GM23338 (cell line): ENCODE measurements around the gene GCN1. TPM values are rescaled to one million over a fixed set of nuclear protein-coding genes. Genes with fewer than 3 reads are reported as not detected.

ENCODE experiments used
- ATAC-seq: fragments of 200-7000 bp; cut with Tn5 transposase; 3 replicates; pipeline ENCODE4 v1.9.1; 2020
- DNase-seq: peaks from one replicate; pipeline ENCODE4 v3.0.0-alpha.2; 2015; ENCODE audit warnings: low spot score
- H2AFZ ChIP-seq: fragments of 200-600 bp; sonication (generic); 2 replicates; pipeline ENCODE4 v1.8.0; 2016; ENCODE audit warnings: antibody characterized with exemption, mild to moderate bottlenecking, moderate library complexity
- H3F3A ChIP-seq: fragments of 200-600 bp; sonication (generic); replicated peaks from 2 replicates; pipeline ENCODE4 v1.8.0; 2017; ENCODE audit warnings: antibody characterized with exemption, mixed run types, low read depth
- H3K27ac ChIP-seq: fragments of 200-600 bp; sonication (generic); 2 replicates; pipeline ENCODE4 v1.6.1; 2016; ENCODE audit warnings: low read depth
- H3K27me3 ChIP-seq: fragments of 200-600 bp; sonication (generic); 2 replicates; pipeline ENCODE4 v1.8.0; 2016; ENCODE audit warnings: mild to moderate bottlenecking, mixed run types, moderate library complexity; ENCODE audit not compliant: insufficient read depth
- H3K36me3 ChIP-seq: fragments of 200-600 bp; sonication (generic); 2 replicates; pipeline ENCODE4 v1.8.0; 2016; ENCODE audit warnings: mild to moderate bottlenecking; ENCODE audit not compliant: insufficient read depth
- H3K4me1 ChIP-seq: fragments of 200-600 bp; sonication (generic); 2 replicates; pipeline ENCODE4 v1.8.0; 2016; ENCODE audit warnings: mild to moderate bottlenecking, moderate library complexity; ENCODE audit not compliant: insufficient read depth
- H3K4me2 ChIP-seq: fragments of 200-600 bp; sonication (generic); 2 replicates; pipeline ENCODE4 v1.7.1; 2017; ENCODE audit warnings: mixed run types
- H3K4me3 ChIP-seq: fragments of 200-600 bp; sonication (generic); 2 replicates; pipeline ENCODE4 v1.6.1; 2016; ENCODE audit warnings: mixed run types
- H3K79me2 ChIP-seq: fragments of 200-600 bp; sonication (generic); replicated peaks from 2 replicates; pipeline ENCODE4 v1.8.0; 2017; ENCODE audit warnings: mild to moderate bottlenecking; ENCODE audit not compliant: insufficient read depth
- H3K9me2 ChIP-seq: fragments of 200-600 bp; sonication (generic); 2 replicates; pipeline ENCODE4 v1.8.0; 2017; ENCODE audit not compliant: insufficient read depth
- H4K20me1 ChIP-seq: fragments of 200-600 bp; sonication (generic); replicated peaks from 2 replicates; pipeline ENCODE4 v1.8.0; 2017; ENCODE audit warnings: mild to moderate bottlenecking; ENCODE audit not compliant: insufficient read depth
- H3K27ac Mint-ChIP-seq: 2 replicates; pipeline ENCODE4 v1.8.0; 2020; ENCODE audit warnings: inconsistent platforms, mild to moderate bottlenecking, moderate library complexity, mixed read lengths
- H3K27me3 Mint-ChIP-seq: 3 replicates; pipeline ENCODE4 v1.8.0; 2022; ENCODE audit warnings: low read depth, mild to moderate bottlenecking, moderate library complexity, mixed read lengths, inconsistent platforms; ENCODE audit not compliant: insufficient read depth, poor library complexity
- H3K36me3 Mint-ChIP-seq: 3 replicates; pipeline ENCODE4 v1.8.0; 2021; ENCODE audit warnings: low read depth, mild to moderate bottlenecking, inconsistent platforms, moderate library complexity, mixed read lengths
- H3K4me1 Mint-ChIP-seq: 3 replicates; pipeline ENCODE4 v1.8.0; 2020; ENCODE audit warnings: mild to moderate bottlenecking, inconsistent platforms, mixed read lengths
- H3K4me3 Mint-ChIP-seq: 3 replicates; pipeline ENCODE4 v1.8.0; 2021; ENCODE audit warnings: moderate library complexity, mild to moderate bottlenecking, inconsistent platforms, mixed read lengths
- H3K9me3 Mint-ChIP-seq: 3 replicates; pipeline ENCODE4 v1.8.0; 2020; ENCODE audit warnings: moderate library complexity, mild to moderate bottlenecking, inconsistent platforms, mixed read lengths
- CREB1 ChIP-seq: fragments of 250-450 bp; sonication (Bioruptor Pico); IDR thresholded peaks from 2 replicates; pipeline ENCODE4 v1.5.0; 2020; ENCODE audit warnings: low read depth, mild to moderate bottlenecking, moderate library complexity
- JUNB ChIP-seq: IDR thresholded peaks from one replicate; pipeline ENCODE4 v1.6.1; 2016; ENCODE audit warnings: antibody characterized with exemption; ENCODE audit not compliant: unreplicated experiment
- NANOG ChIP-seq: IDR thresholded peaks from 2 replicates; pipeline ENCODE4 v1.6.1; 2016; ENCODE audit warnings: antibody characterized with exemption, borderline replicate concordance
- STAT1 ChIP-seq: IDR thresholded peaks from one replicate; pipeline ENCODE4 v1.6.1; 2016; ENCODE audit warnings: antibody characterized with exemption; ENCODE audit not compliant: unreplicated experiment
- ZNF114 ChIP-seq: fragments of 250-450 bp; sonication (Bioruptor Pico); IDR thresholded peaks from 2 replicates; pipeline ENCODE4 v1.5.0; 2020; ENCODE audit warnings: mild to moderate bottlenecking, moderate library complexity
- ZNF331 ChIP-seq: fragments of 250-450 bp; sonication (Bioruptor Pico); IDR thresholded peaks from 2 replicates; pipeline ENCODE4 v1.5.0; 2020; ENCODE audit warnings: low read depth, mild to moderate bottlenecking, moderate library complexity
- polyA plus RNA-seq: library from polyadenylated mRNA; unstranded; fragments of >200 nt; fragmentation: Nextera tagmentation; extraction: Ambion mirVana; gene quantifications from 2 replicates; pipeline ENCODE4 v1.2.1, GENCODE V29; 2016
- total RNA-seq: library from RNA; depleted of rRNA; stranded (reverse); fragments of >200 nt; shearing (Covaris generic); gene quantifications from 2 replicates; pipeline ENCODE4 v1.2.3, GENCODE V29; 2014
- TF ChIP-seq, protein P1 (sequence below): fragments of 250-450 bp; sonication (Bioruptor Pico); IDR thresholded peaks from 2 replicates; pipeline ENCODE4 v1.5.0; 2020; ENCODE audit warnings: mild to moderate bottlenecking, moderate library complexity

Gene GCN1
- total and polyA plus RNA-seq, 2 experiments from 2014 or later = 18.0 to 177 TPM

DNA sequence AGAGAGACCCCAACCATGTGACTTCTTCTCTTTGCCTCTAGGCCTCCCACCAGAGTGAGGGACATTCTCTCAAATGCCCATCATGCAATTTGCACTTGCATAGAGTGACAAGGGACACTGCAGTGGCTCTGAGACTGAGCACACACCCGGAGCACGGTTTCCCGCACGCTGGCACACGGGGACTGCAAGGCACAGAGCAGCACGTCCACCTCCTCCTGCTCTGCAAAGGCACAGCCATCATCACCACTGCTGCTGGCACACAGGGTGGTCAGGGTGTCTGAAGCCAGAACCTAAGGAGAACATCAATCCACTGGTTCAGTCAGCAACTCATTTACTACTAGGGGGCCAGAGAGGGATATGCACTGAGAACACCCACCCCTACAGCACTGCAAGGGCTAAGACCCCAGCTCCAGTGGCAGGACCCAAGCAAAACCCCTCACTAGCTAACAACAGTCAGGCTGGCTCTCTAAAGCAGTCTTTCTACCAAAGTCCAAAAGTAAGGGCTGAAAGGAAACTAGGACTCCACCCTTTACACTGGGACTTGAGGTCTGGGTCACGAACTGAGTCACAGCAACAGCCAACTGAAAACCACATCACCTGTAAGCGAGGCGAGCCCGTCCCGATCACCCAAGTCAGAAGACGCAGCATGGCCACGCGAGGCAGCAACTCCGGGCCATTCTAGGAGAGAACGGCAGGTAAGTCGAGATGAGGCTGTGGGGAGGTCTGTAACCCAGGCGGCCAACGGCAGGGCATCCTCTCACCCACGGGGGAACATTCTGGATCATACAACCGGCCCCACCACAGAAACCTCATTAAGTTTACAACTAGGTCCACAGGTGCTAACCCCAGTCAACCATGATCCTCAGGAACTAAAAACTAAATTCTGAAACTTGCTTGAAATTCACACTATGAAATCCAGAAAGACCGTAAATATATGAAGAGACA is 37.9 kb downstream of the GCN1 start (continued):
- TF ChIP-seq, protein P1, sequence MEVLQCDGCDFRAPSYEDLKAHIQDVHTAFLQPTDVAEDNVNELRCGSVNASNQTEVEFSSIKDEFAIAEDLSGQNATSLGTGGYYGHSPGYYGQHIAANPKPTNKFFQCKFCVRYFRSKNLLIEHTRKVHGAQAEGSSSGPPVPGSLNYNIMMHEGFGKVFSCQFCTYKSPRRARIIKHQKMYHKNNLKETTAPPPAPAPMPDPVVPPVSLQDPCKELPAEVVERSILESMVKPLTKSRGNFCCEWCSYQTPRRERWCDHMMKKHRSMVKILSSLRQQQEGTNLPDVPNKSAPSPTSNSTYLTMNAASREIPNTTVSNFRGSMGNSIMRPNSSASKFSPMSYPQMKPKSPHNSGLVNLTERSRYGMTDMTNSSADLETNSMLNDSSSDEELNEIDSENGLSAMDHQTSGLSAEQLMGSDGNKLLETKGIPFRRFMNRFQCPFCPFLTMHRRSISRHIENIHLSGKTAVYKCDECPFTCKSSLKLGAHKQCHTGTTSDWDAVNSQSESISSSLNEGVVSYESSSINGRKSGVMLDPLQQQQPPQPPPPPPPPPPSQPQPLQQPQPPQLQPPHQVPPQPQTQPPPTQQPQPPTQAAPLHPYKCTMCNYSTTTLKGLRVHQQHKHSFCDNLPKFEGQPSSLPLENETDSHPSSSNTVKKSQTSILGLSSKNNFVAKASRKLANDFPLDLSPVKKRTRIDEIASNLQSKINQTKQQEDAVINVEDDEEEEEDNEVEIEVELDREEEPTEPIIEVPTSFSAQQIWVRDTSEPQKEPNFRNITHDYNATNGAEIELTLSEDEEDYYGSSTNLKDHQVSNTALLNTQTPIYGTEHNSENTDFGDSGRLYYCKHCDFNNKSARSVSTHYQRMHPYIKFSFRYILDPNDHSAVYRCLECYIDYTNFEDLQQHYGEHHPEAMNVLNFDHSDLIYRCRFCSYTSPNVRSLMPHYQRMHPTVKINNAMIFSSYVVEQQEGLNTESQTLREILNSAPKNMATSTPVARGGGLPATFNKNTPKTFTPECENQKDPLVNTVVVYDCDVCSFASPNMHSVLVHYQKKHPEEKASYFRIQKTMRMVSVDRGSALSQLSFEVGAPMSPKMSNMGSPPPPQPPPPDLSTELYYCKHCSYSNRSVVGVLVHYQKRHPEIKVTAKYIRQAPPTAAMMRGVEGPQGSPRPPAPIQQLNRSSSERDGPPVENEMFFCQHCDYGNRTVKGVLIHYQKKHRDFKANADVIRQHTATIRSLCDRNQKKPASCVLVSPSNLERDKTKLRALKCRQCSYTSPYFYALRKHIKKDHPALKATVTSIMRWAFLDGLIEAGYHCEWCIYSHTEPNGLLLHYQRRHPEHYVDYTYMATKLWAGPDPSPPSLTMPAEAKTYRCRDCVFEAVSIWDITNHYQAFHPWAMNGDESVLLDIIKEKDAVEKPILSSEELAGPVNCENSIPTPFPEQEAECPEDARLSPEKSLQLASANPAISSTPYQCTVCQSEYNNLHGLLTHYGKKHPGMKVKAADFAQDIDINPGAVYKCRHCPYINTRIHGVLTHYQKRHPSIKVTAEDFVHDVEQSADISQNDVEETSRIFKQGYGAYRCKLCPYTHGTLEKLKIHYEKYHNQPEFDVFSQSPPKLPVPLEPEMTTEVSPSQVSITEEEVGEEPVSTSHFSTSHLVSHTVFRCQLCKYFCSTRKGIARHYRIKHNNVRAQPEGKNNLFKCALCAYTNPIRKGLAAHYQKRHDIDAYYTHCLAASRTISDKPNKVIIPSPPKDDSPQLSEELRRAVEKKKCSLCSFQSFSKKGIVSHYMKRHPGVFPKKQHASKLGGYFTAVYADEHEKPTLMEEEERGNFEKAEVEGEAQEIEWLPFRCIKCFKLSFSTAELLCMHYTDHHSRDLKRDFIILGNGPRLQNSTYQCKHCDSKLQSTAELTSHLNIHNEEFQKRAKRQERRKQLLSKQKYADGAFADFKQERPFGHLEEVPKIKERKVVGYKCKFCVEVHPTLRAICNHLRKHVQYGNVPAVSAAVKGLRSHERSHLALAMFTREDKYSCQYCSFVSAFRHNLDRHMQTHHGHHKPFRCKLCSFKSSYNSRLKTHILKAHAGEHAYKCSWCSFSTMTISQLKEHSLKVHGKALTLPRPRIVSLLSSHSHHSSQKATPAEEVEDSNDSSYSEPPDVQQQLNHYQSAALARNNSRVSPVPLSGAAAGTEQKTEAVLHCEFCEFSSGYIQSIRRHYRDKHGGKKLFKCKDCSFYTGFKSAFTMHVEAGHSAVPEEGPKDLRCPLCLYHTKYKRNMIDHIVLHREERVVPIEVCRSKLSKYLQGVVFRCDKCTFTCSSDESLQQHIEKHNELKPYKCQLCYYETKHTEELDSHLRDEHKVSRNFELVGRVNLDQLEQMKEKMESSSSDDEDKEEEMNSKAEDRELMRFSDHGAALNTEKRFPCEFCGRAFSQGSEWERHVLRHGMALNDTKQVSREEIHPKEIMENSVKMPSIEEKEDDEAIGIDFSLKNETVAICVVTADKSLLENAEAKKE (CRISPR knock-in tag) = no peak

DNA sequence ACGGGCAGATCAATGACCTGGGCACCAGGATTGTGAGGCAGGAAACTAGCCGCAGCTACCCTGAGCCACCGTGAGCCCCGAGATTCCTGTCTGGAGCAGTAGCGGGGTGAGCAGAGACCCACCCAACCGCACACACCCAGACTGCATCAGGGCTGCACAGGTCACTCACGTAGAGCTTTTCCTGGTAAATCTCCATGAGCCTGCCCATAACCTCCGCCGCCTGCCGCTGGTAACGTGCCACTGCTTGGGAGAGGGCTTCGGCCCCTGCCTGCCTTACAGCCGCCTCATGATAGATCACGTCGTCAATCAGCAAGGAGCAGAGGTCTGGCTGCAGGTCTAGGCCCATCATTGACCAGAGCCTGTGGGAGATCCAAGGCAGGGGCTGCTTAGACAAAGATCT is 39.4 kb downstream of the GCN1 start:
- Histone ChIP-seq H3K4me3 (no peak overlapping the region), H3K27me3 (no peaks in the 10 kb centered on the region), H2AFZ (no peak overlapping the region), H3K4me2 (no peak overlapping the region), H3K9me2 (no peaks in the 10 kb centered on the region), H3F3A (0 out of 2 replicates have a peak, but pooled peaks cover 8% of the 10 kb centered on the region), H3K79me2 (no peaks in the 10 kb centered on the region), H3K27ac (no peak overlapping the region), H3K4me1 (no peaks in the 10 kb centered on the region), H4K20me1 (0 out of 2 replicates have a peak, but pooled peaks cover 3% of the 10 kb centered on the region), H3K36me3 (peaks cover 59% of the 10 kb centered on the region)
- no peaks in the 10 kb centered on the region; the same call in 2 of the 3 replicates for H3K9me3 Mint-ChIP-seq
- no peak for DNase-seq
- no peak overlapping the region for H3K4me3 Mint-ChIP-seq
- ATAC-seq = no peak
- H3K36me3 Mint-ChIP-seq = peaks cover 92% of the 10 kb centered on the region
- H3K4me1 Mint-ChIP-seq = no peaks in the 10 kb centered on the region
- H3K27ac Mint-ChIP-seq = no peak overlapping the region
- no peaks in the 10 kb centered on the region for H3K27me3 Mint-ChIP-seq
- TF ChIP-seq, protein P1 (CRISPR knock-in tag) = no peak
- no peak for TF ChIP-seq NANOG
- no peak for TF ChIP-seq ZNF114 (CRISPR knock-in tag)
- TF ChIP-seq JUNB = no peak
- TF ChIP-seq ZNF331 = no peak
- TF ChIP-seq CREB1 (CRISPR knock-in tag) = no peak
- TF ChIP-seq STAT1 = no peak
